HG02623 (cell line): ENCODE measurements around the gene UACA.

ENCODE experiments used
- ATAC-seq: cut with Tn5 transposase; IDR thresholded peaks from one replicate; pipeline ENCODE4 v1.9.1; 2021; ENCODE audit warnings: moderate library complexity; ENCODE audit not compliant: unreplicated experiment

UACA gene

DNA sequence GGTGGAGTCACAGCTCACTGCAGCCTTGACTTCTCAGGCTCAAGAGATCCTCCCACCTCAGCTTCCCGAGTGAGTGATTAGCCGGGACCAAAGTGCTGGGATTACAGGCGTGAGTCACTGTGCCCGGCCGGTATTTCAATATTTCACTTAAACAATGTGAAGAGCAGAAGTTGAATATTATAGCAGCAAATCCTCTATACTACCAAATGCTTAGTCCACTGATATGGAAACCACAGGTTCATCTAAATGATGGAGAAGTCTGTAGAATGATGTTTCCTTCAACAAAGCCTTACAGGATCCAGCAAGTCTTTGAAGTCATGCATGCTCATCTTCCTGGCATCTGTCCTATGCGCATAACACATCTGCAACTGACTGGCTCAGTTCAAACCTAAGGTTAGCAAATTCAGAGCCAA lies 20.3 kb upstream of the UACA start:
- ATAC-seq, result no peak

GRCh38 chr15:70783041-70783440 lies 19.7 kb upstream of the UACA start:
- no peak for ATAC-seq

- no peak for ATAC-seq
These were observed 17.9 kb upstream of the UACA start for GRCh38 chr15:70781236-70781635.

DNA sequence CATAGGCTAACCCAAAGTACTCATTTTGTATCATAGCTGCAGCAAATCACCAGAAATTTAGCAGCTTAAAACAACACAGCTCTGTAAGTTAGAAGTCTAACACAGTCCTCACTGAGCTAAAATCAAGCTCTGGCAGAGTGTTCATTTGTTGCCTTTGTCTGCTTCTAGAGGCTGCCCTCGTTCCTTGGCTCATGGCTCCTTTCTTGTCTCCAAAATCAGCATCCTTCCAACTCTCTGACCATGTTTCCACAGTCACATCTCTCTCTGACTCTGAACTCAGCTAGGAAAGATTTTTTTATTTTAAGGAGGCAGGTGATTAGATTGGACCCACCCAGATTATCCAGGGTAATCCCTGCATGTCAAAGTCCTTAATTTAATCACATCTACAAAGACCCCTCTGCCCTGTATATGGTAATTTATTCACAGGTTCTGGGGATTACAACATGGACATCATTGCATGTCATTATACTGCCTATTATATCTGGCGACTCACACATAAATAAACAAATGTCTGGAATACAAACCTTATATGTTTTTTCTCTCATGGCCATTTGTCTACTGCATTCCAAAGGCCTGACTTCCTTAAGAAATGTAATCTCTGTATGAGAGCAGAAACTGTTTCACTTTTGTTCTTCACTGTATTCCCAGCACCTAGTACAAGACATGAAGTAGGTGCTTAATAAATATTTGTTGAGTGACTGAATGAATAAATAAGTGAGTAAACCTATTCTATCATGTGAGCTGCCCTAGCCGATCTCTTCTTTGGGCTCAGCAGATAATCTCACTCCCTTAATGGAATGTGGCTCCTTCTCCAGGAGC lies 15.1 kb upstream of the UACA start:
- ATAC-seq, result no peak

- ATAC-seq, result no peak
These were observed 14.0 kb upstream of the UACA start for GRCh38 chr15:70777170-70777926.

DNA sequence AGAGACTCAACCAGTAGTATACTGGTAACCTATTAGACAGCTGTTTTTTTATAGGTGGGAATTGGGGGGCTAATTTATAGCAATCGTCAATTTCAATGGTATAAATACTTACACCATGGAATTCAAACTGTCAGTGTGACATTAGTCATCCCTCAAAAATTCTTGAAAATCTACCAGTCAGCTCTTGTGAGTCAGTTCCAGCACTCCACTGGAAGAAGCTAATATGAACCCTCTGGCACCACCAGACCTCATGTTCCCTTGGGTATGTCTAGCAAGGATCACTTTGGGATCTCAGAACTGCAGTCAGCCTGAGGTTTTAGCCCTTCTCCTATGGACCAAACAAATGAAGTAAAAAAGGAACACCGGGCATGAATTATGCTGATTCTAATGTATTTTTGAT lies 11.8 kb upstream of the UACA start:
- no peak for ATAC-seq

DNA sequence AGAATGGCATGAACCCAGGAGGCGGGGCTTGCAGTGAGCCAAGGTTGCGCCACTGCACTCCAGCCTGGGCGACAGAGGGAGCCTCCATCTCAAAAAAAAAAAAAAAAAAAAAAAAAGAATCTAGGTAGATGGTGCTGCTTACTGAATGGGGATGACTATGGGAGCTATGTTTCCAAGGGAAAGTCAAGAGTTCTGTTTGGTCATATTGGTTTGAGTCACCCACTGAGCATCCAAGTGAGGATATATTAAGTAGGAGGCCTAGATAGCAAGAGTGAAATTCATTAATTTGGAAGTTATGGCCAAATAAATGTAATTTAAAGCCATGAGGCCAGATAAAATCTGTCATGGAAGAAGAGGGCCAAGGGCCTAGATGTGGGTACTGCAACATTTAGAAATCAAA lies 9.0 kb upstream of the UACA start:
- ATAC-seq, result no peak

DNA sequence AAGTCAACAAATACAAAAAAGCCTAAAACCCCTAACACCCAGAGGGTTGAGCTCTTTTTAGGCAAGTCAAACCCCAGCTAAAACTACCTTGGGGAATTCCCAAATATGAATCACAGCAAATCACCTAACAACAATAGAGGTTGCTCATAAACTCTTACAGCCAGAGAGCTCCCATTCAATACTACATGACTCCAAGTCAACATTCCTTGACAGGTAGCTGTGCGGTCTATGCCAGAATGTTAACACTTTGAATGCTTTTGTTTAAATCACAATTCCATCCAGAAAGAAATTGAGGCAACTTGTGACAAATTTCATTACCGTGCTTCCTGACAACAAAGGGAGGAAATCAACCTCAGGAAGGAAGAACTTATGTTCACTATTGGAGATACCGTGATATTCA lies 7.5 kb upstream of the UACA start:
- ATAC-seq, result no peak

DNA sequence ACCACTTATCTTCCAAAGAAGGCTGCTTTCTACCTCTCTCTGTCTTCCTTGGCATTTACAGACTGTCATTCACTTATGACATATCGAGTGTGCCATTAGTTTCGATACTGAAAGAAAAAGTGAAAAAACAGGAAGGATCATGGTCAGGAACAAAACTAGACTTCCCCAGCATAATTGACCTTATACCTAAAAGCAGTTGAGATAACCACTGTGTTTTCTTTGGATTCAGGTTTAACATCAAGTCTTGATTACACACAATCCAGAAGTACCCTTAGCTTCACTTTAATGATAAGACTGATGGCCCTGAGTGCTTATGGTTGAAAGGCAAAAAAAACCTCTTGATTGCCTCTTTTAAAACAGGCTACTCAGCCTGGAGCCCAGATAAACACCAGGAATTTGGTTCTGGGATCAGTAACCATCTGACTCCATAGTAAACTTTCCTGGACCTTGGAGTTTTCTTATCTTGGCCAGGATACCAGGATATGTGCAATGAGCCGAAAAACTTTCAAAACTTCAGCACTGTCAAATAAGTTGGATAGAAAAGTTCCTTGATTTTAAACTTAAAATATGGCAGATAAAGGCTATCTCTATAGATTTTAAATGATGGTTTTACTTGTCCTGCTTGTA lies 5.0 kb upstream of the UACA start:
- ATAC-seq, result no peak

DNA sequence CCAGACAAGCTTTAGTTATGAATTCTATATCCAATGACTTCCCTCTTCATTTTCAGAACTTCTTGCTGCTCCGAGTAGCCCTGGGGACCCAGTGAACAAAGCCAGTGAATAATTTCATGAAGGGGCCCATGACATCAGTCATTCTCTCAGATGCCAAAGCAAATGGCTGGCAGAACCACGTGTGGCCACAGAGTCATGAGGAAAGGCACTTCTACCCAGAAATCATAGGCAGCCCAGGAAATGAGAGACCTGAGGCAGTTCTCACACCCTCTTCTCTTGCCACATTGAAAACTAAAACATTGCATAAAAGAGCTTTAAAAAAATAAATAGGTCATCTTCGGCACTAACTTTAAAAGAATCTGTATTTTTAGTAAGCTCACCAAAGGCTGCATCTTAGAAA lies 4.3 kb upstream of the UACA start:
- no peak for ATAC-seq

- ATAC-seq, result no peak
These were observed 3.2 kb upstream of the UACA start for GRCh38 chr15:70766597-70766996.

GRCh38 chr15:70765504-70766281 lies 2.3 kb upstream of the UACA start:
- ATAC-seq, result no peak

DNA sequence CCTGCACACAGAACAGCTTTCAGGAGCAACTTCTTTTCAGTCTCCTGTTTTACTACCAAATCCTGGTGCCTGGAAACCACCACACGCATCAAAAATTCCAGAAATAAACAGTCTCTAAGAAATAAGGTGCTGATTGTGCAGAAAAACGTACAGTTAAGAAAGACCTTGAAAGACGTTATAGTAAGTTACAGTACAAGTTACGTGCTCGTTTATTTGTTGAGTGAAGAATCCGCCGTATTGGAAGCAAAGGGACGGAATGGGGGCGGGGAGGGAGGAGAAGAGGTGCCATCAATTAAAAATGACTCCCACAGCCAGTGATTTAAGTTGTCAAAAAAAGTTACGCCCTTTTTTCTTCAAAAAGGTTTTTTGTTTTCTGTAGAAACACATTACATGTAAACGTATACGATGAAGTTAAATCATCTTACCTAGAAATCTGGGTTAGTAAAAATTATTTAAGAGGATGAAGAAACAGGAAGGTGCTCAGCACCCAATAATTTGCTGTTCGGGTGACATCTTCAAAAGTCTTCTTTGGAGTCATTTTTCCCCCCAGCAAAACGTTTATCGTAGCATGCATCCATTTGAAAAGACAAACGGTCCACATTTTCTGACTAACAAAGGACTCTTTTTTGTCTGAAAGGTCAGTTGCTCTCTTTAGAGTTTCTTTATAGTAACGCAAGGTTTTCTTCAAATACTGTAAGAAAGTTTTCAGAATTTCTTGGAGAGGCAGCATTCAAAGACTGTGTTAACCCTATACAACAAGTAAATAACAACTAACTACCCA lies 782 bp upstream of the UACA start:
- no peak for ATAC-seq

- ATAC-seq, result no peak
These were observed 764 bp downstream of the UACA start for GRCh38 chr15:70762469-70763119.

DNA sequence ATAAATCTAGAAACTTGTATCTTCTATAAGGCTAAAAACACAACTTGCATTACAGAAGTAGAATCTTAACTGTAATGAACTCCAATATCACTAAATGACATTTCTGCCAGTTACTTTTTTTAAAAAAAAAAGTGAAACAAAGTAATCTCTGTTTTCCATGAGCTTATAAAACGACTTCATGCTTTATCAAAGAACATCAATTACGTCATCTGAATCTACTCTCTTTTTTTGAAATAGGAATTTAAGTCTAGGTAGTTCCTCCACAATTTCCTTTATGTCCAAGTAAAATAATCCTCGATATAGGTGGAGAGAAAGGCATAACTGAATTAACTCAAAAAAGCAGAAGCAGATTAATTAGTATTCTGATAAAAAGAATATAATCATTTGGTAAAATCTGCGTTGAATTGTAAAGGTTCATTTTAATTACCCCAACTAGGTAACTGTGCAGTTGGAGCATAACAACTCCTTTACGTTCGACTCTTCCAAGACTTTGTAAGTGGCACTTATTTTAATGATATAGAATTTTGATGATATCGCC lies 1.4 kb downstream of the UACA start:
- no peak for ATAC-seq

DNA sequence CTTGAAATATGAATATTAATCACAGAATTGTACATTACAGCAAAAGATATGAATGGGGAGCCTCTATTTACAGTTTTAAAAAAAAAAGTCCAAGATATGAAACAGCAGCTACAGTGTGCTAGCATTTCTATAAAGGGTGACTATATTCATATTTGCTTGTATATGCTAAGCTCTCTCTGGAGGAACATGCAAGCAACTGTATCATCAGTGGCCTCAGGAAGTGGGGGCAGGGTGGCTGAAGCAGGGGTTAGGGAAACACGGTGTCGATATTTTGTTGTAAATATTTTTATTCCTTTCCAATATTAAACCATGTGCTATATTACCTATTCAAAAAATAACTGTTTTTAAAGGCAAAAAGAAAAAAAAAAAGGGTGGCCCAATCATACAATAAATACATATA lies 2.3 kb downstream of the UACA start:
- no peak for ATAC-seq

DNA sequence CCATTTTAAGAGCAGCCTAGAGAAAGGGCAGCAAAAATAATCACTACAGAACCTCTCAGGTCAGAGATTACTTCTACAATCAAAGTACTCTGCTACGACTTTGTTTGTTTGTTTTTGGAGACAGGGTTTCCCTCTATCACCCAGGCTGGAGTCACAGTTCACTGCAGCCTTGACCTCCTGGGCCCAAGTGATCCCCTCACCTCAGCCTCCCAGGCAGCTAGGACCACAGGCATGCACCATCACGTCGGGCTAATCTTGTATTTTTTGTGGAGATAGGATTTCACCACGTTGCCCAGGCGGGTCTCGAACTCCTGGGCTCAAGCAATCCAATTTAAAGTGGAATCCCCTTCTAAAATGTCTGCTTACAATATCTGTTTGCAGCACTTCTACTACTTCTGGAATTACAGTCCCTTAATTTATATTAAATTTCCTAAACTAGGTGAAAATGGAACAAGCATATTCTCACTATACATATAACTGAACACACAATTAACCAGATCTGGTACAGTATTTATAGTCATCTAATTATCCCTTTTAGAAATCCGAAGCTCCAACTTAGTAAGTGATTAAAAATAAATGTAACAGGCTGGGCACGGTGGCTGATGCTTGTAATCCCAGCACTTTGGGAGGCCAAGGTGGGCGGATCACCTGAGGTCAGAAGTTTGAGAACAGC lies 4.4 kb downstream of the UACA start:
- ATAC-seq, result no peak

GRCh38 chr15:70757627-70758026 lies 5.7 kb downstream of the UACA start:
- ATAC-seq, result no peak

DNA sequence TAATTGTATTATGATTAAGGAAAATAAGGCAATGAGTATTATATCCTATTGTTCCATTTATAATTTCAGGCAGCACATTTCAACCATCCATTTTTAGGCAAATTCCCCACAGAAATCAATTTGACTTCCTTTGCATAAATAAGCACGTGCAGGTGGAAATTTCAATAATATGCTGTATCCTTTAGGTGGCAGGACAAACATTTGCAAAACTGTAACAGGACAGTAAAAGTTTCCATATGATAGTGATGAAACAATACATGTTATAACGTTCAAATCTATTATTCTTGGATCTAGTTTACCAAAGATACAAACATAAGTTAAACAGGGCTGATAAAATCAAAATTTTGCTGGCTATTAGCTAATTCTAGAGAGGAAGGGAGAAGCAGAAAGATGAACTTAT lies 8.5 kb downstream of the UACA start:
- ATAC-seq, result no peak
